Stimulated activated memory B cell treated with anti-CD40 and anti-IgM and Interleukin-4, amounts not matched to agents 10 μg/mL and 1 μg/mL and 100 μg/mL, for 72 hours (primary cell): ENCODE data around the gene FBLN2.
A peak's percentile ranks its signal among the peaks of the same experiment; 100 is the strongest.

Experiments used
- ATAC-seq: fragments of 150-1000 bp; cut with Tn5 transposase; 2 replicates; pipeline ENCODE4 v1.10.0; 2021
- H3K27ac Mint-ChIP-seq: one replicate; pipeline ENCODE4 v1.8.0; 2022; ENCODE audit warnings: mild to moderate bottlenecking, mixed read lengths
- H3K27me3 Mint-ChIP-seq: one replicate; pipeline ENCODE4 v1.8.0; 2022; ENCODE audit warnings: mixed read lengths
- H3K36me3 Mint-ChIP-seq: one replicate; pipeline ENCODE4 v1.8.0; 2022; ENCODE audit warnings: mixed read lengths
- H3K4me1 Mint-ChIP-seq: one replicate; pipeline ENCODE4 v1.8.0; 2022; ENCODE audit warnings: mixed read lengths
- H3K4me3 Mint-ChIP-seq: one replicate; pipeline ENCODE4 v1.8.0; 2022; ENCODE audit warnings: mild to moderate bottlenecking, moderate library complexity, mixed read lengths
- H3K9me3 Mint-ChIP-seq: one replicate; pipeline ENCODE4 v1.8.0; 2022; ENCODE audit warnings: mixed read lengths

FBLN2 gene

DNA sequence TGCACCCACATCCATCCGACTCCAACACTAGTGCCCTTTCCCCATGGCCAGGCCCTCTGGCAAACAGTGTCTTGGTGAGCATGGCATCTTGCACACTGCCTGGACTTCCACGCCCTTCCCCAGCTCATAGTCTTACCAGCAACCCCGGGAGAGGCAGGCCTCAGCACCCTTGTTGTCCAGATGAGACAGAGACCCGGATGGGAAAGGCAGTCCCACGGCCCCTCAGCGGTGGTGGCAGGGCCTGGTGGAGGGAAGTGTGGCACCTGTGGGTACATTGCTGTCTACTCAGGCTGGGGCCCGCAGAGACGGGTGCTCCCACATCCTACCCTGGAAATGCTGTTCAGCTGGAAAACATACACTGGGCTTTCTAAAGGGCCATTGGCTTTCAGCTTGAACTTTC lies 40.4 kb upstream of the FBLN2 start:
- Mint-ChIP-seq H3K27me3 (peaks cover 12% of the 10 kb centered on the region), H3K4me1 (no peaks in the 10 kb centered on the region), H3K27ac (no peak overlapping the region), H3K36me3 (no peaks in the 10 kb centered on the region), H3K9me3 (no peaks in the 10 kb centered on the region), H3K4me3 (no peak overlapping the region)
- no peak for ATAC-seq

GRCh38 chr3:13509059-13509815 lies 39.7 kb upstream of the FBLN2 start:
- H3K27ac Mint-ChIP-seq: no peak overlapping the region
- no peak for ATAC-seq
- H3K9me3 Mint-ChIP-seq: no peaks in the 10 kb centered on the region
- H3K27me3 Mint-ChIP-seq: peaks cover 12% of the 10 kb centered on the region
- H3K4me3 Mint-ChIP-seq: no peak overlapping the region
- no peaks in the 10 kb centered on the region for H3K36me3 Mint-ChIP-seq
- no peaks in the 10 kb centered on the region for H3K4me1 Mint-ChIP-seq

DNA sequence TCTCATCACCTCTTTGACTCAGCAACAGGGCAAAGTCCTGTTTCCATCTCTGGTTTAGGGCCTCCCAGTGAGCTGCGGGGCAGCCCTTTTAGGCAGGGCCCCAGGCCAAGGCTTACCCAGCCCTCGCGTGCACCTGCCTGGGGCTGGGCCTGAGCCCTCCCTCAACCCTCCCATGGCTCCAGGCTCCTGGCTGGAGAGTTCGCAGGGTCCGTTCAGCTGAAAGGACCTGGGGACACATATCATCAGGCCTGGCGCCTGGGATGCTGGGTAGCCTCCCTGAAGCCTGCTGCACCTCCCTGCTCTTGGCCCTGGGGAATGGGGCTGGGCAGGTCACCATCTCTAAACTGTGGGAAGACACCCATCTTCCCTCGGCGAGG lies 39.1 kb upstream of the FBLN2 start:
- no peaks in the 10 kb centered on the region for H3K9me3 Mint-ChIP-seq
- H3K27me3 Mint-ChIP-seq: peaks cover 12% of the 10 kb centered on the region
- no peaks in the 10 kb centered on the region for H3K36me3 Mint-ChIP-seq
- H3K27ac Mint-ChIP-seq: no peak overlapping the region
- ATAC-seq: no peak
- H3K4me1 Mint-ChIP-seq: no peaks in the 10 kb centered on the region
- H3K4me3 Mint-ChIP-seq: no peak overlapping the region

GRCh38 chr3:13512451-13512850 lies 36.5 kb upstream of the FBLN2 start:
- no peaks in the 10 kb centered on the region for H3K4me1 Mint-ChIP-seq
- no peaks in the 10 kb centered on the region for H3K9me3 Mint-ChIP-seq
- H3K27ac Mint-ChIP-seq: no peak overlapping the region
- no peak for ATAC-seq
- H3K4me3 Mint-ChIP-seq: no peak overlapping the region
- peaks cover 12% of the 10 kb centered on the region for H3K27me3 Mint-ChIP-seq
- H3K36me3 Mint-ChIP-seq: no peaks in the 10 kb centered on the region

DNA sequence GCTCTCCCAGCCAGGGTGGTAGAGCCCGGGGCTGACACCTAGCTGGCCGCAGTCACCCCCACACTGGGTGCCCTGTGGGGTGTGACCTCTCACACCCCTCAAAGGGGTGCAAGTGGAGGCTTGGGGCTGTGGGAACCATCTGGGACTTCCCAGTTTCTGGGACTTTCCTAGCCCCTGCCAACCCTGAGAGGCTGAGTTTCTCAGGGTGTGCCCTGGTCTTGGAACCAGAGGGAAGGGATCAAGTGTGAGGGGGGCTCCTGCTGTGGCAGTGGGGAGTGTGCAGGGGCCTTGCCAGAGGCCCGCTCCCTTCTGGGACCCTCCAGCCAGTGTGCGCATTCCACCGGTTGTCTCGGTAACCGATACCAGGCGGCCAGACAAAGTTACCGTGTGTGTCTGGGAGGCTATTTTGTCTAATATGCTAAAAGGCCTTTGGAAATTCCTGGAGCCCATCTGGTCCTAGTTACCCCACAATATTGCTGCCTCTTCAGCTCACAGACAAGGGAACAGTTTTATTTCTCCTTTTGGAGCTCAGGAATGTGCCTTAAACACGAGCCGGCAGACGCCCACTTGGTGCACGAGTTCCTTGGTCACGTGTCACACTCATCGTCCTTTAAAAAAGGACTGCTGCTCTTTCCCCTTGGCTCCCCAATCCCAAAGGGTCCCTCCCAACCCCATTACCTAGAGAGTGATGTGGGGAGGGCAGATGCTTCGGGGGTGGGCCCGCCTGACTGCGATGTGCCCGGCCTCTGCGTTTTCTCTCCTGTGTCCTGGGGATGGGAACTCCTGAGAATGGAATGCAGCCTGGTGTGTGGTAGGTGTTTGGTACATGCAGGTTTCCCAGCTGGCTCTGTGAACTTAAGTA lies 35.6 kb upstream of the FBLN2 start:
- Mint-ChIP-seq H3K9me3 (no peaks in the 10 kb centered on the region), H3K27me3 (peaks cover 14% of the 10 kb centered on the region), H3K4me3 (no peak overlapping the region), H3K27ac (no peak overlapping the region), H3K36me3 (no peaks in the 10 kb centered on the region), H3K4me1 (no peaks in the 10 kb centered on the region)
- peak; percentile 2 for ATAC-seq

DNA sequence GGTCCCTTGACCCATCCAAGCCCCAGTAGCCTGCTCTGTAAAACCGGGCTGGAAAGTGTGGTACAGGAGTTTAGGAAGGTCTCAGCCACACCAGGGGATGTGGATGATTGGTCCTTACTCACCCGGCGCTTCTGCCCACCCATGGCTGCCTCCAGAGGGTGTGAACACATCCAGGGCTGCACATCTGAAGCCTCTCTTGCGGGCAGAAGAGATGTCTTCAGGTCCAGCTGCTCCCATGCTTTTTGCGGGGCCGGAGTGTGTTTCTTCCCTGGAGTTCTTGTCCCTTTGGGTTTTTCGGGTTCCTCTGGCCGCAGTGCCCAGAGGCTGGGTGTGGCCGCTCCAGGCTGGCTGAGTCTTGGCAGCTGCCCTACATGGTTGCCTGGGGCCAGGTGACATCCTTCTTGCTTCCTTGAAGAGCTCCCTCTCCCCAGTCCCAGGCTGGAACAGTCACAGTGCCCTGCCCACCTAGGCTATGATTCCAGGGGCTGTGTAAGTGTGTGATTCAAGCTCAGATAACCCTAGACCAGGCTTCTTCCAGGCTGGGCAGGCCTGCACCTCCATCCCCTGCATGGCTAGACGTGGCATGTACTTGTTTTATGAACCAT lies 34.9 kb upstream of the FBLN2 start:
- Mint-ChIP-seq H3K4me1 (no peaks in the 10 kb centered on the region), H3K9me3 (no peaks in the 10 kb centered on the region), H3K27ac (no peak overlapping the region), H3K36me3 (no peaks in the 10 kb centered on the region), H3K27me3 (peaks cover 22% of the 10 kb centered on the region), H3K4me3 (no peak overlapping the region)
- ATAC-seq: no peak

GRCh38 chr3:13514639-13515435 lies 34.1 kb upstream of the FBLN2 start:
- Mint-ChIP-seq H3K27ac (no peak overlapping the region), H3K36me3 (no peaks in the 10 kb centered on the region), H3K9me3 (no peaks in the 10 kb centered on the region), H3K4me1 (no peaks in the 10 kb centered on the region), H3K27me3 (peaks cover 28% of the 10 kb centered on the region), H3K4me3 (no peak overlapping the region)
- no peak for ATAC-seq

DNA sequence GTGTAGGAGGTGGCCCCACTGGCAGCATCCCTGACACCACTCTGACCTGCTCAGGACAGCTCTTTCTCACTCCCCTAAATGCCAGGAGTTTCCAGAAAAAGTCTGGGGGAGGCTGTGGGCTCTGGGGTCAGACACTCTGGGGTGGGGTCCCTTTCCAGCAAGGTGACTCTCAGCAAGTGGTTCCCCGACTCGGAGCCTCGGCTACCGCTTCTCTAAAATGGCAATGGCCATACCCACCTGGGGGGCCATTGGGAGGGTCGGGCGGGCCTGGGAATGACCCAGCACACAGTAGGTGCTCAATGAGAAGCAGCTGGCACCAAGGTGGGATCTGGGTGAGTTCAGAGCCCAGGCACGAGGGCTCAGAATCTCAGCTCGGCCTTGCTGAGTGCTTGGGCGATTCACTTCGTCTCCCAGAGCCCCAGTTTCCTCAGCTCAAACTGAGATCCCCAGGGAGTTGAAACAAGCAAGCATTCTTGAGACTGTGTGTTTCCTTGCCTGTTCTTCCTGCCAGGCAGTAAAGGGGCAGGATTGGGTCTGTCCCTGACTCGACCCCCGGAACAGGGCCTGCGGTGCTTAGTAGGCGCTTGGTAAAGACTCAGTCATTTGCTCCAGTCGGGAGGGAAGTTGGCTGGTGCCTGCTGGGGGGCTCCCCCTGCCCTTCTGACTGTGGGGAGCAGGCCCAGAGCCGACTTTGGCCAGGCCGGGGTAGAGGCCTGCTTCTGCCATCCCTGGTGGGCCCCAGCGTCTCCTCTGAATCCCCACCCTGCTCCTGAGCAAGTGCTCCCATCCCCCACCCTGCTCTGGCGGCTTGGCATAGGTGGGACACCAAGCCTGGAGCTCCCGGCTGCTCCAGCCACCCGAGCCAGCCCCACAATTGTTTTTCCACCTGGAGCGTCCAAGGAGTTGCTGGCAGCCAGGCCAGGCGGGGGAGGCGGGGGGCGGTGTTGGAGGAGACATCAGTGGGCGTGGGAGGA lies 32.9 kb upstream of the FBLN2 start:
- no peak overlapping the region for H3K27ac Mint-ChIP-seq
- H3K4me3 Mint-ChIP-seq: no peak overlapping the region
- ATAC-seq: no peak
- H3K36me3 Mint-ChIP-seq: no peaks in the 10 kb centered on the region
- H3K27me3 Mint-ChIP-seq: peaks cover 28% of the 10 kb centered on the region
- no peaks in the 10 kb centered on the region for H3K4me1 Mint-ChIP-seq
- no peaks in the 10 kb centered on the region for H3K9me3 Mint-ChIP-seq

DNA sequence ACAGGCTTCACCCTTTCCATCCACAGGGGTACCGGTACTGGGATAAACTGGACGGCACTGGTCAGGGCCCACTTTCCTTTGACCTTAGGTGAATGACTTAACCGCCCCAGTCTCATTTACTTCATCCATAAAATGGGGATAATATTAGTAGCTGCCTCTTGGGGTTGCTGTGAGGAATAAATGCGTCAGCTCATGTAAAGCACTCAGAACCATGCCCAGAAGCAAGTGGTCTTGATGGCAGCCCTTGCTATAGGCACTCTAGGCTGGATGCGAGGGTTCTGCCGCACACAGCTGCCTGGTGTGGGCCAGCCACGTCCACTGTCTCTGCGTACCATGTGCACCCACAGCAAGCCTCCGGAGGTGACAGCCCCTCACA lies 32.2 kb upstream of the FBLN2 start:
- no peaks in the 10 kb centered on the region for H3K36me3 Mint-ChIP-seq
- H3K4me3 Mint-ChIP-seq: no peak overlapping the region
- no peaks in the 10 kb centered on the region for H3K4me1 Mint-ChIP-seq
- peaks cover 4% of the 10 kb centered on the region for H3K9me3 Mint-ChIP-seq
- H3K27me3 Mint-ChIP-seq: peaks cover 24% of the 10 kb centered on the region
- ATAC-seq: no peak
- no peak overlapping the region for H3K27ac Mint-ChIP-seq

GRCh38 chr3:13517253-13517977 lies 31.5 kb upstream of the FBLN2 start:
- Mint-ChIP-seq H3K9me3 (peaks cover 5% of the 10 kb centered on the region), H3K4me3 (no peak overlapping the region), H3K36me3 (no peaks in the 10 kb centered on the region), H3K27ac (no peak overlapping the region), H3K27me3 (peaks cover 17% of the 10 kb centered on the region), H3K4me1 (no peaks in the 10 kb centered on the region)
- no peak for ATAC-seq

GRCh38 chr3:13518516-13518953 lies 30.4 kb upstream of the FBLN2 start:
- H3K36me3 Mint-ChIP-seq: no peaks in the 10 kb centered on the region
- no peaks in the 10 kb centered on the region for H3K4me1 Mint-ChIP-seq
- peaks cover 5% of the 10 kb centered on the region for H3K9me3 Mint-ChIP-seq
- no peak overlapping the region for H3K27ac Mint-ChIP-seq
- no peak for ATAC-seq
- peaks cover 16% of the 10 kb centered on the region for H3K27me3 Mint-ChIP-seq
- no peak overlapping the region for H3K4me3 Mint-ChIP-seq

DNA sequence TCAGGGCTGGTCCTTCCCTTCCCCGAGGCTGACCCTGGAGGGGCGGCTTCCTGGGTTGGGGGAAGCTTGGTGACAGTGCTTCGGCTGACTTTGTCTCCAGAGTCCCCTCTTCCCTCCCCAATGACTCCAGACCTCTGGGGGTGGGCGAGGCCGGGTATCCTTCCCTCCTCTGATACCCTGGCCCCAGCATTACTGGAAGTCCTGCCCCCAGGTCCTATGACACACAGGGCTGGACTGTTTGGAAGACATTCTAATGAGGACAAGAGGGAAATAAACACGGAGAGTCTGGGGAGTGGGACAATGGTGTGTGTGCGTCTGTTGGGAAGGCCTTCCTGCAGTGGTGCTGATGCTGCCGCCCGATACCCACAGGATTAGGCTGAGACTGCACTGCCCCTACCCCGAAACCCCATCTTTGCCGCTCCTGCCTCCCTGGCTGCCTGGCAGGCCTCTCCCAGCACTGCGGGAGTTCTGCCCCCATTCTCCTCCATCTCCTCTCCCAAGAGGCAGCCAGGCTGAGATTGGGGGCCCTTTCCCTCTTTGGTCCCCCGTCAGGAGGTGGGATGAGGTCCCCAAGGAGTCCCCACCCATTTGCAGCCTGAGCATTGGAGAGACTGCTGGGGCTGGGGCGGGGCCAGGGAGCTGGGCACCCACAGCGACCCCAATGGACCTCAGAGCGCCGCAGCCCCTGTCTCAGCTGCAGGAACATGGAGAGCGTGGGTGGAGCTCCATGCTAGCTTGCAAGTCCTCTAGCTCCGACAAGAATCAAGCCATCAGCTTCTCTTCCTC lies 29.7 kb upstream of the FBLN2 start:
- Mint-ChIP-seq H3K27ac (no peak overlapping the region), H3K36me3 (no peaks in the 10 kb centered on the region), H3K4me3 (no peak overlapping the region), H3K9me3 (peaks cover 5% of the 10 kb centered on the region), H3K4me1 (no peaks in the 10 kb centered on the region), H3K27me3 (peaks cover 16% of the 10 kb centered on the region)
- ATAC-seq: no peak

DNA sequence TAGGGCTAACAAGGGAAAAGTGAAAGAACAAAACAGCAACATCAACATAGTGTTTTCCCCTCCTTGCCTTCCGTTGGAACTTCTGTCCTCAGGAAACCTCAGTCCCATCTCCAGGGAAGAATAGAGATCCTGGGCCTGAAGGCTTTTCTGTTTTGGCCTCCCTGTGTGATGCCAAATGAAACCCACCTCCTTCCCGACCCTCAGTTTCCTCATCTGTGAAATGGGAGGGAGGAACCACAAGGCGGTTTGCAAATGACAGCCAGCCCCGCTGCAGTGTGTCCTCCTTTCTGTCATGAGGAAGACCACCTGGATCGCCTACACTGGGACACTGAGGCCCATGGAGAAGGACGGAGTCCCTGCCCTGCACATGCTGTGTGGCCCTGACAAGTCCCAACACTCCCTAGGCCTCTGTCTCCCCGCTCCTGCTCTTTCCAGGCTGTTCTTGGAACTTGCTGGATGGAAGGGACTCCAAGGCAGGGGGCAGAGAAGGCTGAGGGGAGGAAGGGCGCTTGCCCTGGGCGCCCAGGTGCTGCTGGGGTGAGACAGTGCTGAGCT lies 28.5 kb upstream of the FBLN2 start:
- Mint-ChIP-seq H3K27ac (no peak overlapping the region), H3K27me3 (peaks cover 16% of the 10 kb centered on the region), H3K4me3 (no peak overlapping the region), H3K36me3 (no peaks in the 10 kb centered on the region), H3K4me1 (no peaks in the 10 kb centered on the region), H3K9me3 (peaks cover 5% of the 10 kb centered on the region)
- no peak for ATAC-seq
